Measurements from ENCODE around the gene ROPN1L. TPM values are rescaled to one million over a fixed set of nuclear protein-coding genes. Genes with fewer than 3 reads are reported as not detected.
"Not testable (repeated sequence)": the region's sequence is repeated elsewhere in the genome, so short reads cannot be mapped to it uniquely, and the experiment has no call there.

ROPN1L gene
- polyA plus RNA-seq (ENCODE audit: insufficient read length in 4 of 4), result under 1 TPM; 0.66 to 0.90 (median 0.79) TPM

GRCh38 chr5:10441083-10441991 lies at the start of gene ROPN1L:
Gene ROPN1L (plus strand): TSS chr5:10441879. CDS start chr5:10442168, 289 bp downstream.
- DNase-seq (ENCODE audit: low read depth in 4 of 4, low spot score in 3 of 4), result peak; percentile 81 to 91 (median 83)

GRCh38 chr5:10392567-10393328 lies 48.9 kb upstream of the ROPN1L start:
- DNase-seq (ENCODE audit: low read depth in 4 of 4, low spot score in 3 of 4), result not testable (repeated sequence)

- no peak for DNase-seq (ENCODE audit: low read depth in 4 of 4, low spot score in 3 of 4)
Measured at GRCh38 chr5:10393491-10393890, 48.2 kb upstream of the ROPN1L start.

- no peak for DNase-seq (ENCODE audit: low read depth in 4 of 4, low spot score in 3 of 4)
Measured at GRCh38 chr5:10396552-10396951, 45.1 kb upstream of the ROPN1L start.

- DNase-seq (ENCODE audit: low read depth in 4 of 4, low spot score in 3 of 4), result no peak
Measured at GRCh38 chr5:10399839-10400238, 41.8 kb upstream of the ROPN1L start.

GRCh38 chr5:10400411-10400810 lies 41.3 kb upstream of the ROPN1L start:
- DNase-seq (ENCODE audit: low read depth in 4 of 4, low spot score in 3 of 4), result no peak

- no peak for DNase-seq (ENCODE audit: low read depth in 4 of 4, low spot score in 3 of 4)
Measured at GRCh38 chr5:10400831-10401230, 40.8 kb upstream of the ROPN1L start.

GRCh38 chr5:10401498-10401897 lies 40.2 kb upstream of the ROPN1L start:
- no peak for DNase-seq (ENCODE audit: low read depth in 4 of 4, low spot score in 3 of 4)

- no peak for DNase-seq (ENCODE audit: low read depth in 4 of 4, low spot score in 3 of 4)
Measured at GRCh38 chr5:10403829-10404228, 37.9 kb upstream of the ROPN1L start.

GRCh38 chr5:10406651-10407050 lies 35.0 kb upstream of the ROPN1L start:
- no peak for DNase-seq (ENCODE audit: low read depth in 4 of 4, low spot score in 3 of 4)

GRCh38 chr5:10409504-10409903 lies 32.2 kb upstream of the ROPN1L start:
- DNase-seq (ENCODE audit: low read depth in 4 of 4, low spot score in 3 of 4), result no peak

GRCh38 chr5:10410662-10411061 lies 31.0 kb upstream of the ROPN1L start:
- DNase-seq (ENCODE audit: low read depth in 4 of 4, low spot score in 3 of 4), result no peak

GRCh38 chr5:10411336-10411735 lies 30.3 kb upstream of the ROPN1L start:
- DNase-seq (ENCODE audit: low read depth in 4 of 4, low spot score in 3 of 4), result no peak

- no peak for DNase-seq (ENCODE audit: low read depth in 4 of 4, low spot score in 3 of 4)
Measured at GRCh38 chr5:10416868-10417267, 24.8 kb upstream of the ROPN1L start.

GRCh38 chr5:10418654-10419345 lies 22.9 kb upstream of the ROPN1L start:
- no peak for DNase-seq (ENCODE audit: low read depth in 4 of 4, low spot score in 3 of 4)

- DNase-seq (ENCODE audit: low read depth in 4 of 4, low spot score in 3 of 4), result no peak
Measured at GRCh38 chr5:10420468-10420867, 21.2 kb upstream of the ROPN1L start.

- no peak for DNase-seq (ENCODE audit: low read depth in 4 of 4, low spot score in 3 of 4)
Measured at GRCh38 chr5:10420932-10421331, 20.7 kb upstream of the ROPN1L start.

GRCh38 chr5:10421896-10422691 lies 19.6 kb upstream of the ROPN1L start:
- no peak for DNase-seq (ENCODE audit: low read depth in 4 of 4, low spot score in 3 of 4)

- no peak for DNase-seq (ENCODE audit: low read depth in 4 of 4, low spot score in 3 of 4)
Measured at GRCh38 chr5:10423022-10423421, 18.7 kb upstream of the ROPN1L start.

GRCh38 chr5:10424124-10424731 lies 17.5 kb upstream of the ROPN1L start:
- peak in 1 of 4 donors; percentile 8 for DNase-seq (ENCODE audit: low read depth in 4 of 4, low spot score in 3 of 4)
